T47D (cell line): ENCODE measurements around the gene RNF227.

Experiments used
- DNase-seq, 2 experiments: peaks; one replicate each; pipeline versions ENCODE4 v3.0.0 to v3.0.0-alpha.2; 2011 to 2012; ENCODE audit warnings: low read depth in 1 of 2, low spot score in 1 of 2
- JUND ChIP-seq: IDR thresholded peaks from 2 replicates; pipeline ENCODE4 v1.6.1; 2012; ENCODE audit warnings: low read depth
- in situ Hi-C: cut with HindIII; loops from 2 replicates; pipeline ENCODE4 v1.10.0; 2016; ENCODE audit warnings: low sequenced_read_pairs, low pct_unique_long_range_greater_than_20kb

The RNF227 gene

DNA sequence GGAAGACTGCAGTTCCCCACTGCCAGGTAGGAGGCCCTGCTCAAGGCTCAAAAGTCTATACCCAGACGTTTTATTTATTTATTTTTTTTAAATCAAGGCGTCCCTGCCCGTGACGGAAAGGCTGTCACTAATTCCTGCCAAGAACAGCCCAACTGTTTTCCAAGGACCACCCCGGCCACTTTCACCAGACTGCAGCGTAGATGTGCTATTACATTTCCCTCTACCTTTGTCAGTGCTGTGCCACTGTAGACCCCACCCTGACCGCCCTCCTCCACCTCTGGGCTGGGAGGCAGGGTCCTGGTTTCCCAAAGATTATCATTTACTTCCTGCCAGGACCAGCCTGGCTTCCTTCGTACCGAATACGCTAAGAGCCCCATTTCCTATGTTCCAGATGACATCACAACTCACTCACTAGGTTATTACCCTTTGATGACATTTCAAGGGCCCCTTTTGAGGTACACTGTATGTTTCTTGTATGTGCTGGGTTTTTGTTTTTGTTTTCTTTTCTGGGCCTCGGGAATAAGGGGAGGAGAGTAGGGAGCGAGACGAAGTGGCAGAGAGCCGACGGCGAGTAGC, 6.3 kb upstream of the RNF227 start:
- TF ChIP-seq JUND, result no peak
- no peak for DNase-seq
- in situ Hi-C loops, result no loop called here

DNA sequence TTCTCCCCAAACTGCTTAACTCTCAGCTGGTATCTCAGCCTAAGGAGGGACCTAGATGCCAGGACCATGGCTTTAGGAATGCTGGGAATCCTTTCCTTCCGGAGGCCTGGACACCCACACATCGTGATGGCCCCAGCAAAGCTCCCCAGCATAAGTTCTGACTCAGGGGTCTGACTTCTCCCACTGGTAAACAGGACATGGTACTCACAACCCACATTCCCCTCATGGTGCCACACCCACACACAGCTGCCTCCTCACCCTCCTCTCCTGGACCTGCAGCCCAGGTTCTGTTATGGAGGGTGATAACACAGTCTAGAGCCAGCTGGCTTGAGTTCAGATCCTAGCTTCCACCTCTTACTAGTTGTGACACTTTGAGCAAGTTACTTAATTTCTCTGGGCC, 719 bp upstream of the RNF227 start:
- no peak for TF ChIP-seq JUND
- DNase-seq, result no peak
- in situ Hi-C loops, result no loop called here

DNA sequence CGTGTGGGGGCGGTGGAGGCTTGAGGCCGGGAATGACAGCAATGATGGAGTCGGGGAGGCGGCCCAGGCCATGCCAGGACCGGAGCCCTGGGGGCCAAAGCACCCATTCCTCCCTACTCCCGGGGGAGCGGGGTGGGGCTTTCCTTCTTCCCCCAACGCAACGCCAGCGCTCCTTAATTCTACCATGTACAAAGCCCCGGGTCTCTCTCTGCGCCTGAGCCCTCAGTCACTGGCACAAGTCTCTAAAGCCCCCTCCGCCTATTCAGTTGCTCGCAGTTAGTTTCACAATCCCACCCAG, 245 bp upstream of the RNF227 start:
- no peak for DNase-seq
- no peak for TF ChIP-seq JUND
- in situ Hi-C loops, result no loop called here

DNA sequence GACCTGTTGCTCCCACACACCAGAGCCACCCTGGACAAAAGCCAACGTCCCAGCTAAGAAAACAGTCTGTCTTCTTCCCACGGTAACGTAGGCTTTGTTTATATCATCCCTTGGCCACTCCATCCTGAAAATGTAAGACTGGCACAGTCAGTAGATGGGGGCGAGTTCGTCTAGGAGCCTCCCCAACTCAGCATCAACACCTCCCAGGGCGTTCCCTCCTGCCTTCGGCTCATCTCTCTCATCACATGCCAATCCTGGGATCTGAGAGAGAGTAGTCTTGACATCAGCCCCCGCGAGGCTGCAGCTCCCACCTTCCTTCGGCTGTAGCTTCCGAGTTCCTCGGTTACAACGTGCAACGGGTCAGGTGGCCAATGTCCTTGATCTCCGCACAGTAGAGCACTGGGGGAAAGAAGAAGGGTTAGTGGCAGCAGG, 894 bp downstream of the RNF227 start:
- in situ Hi-C loops, result no loop called here
- no peak for TF ChIP-seq JUND
- DNase-seq, result no peak

DNA sequence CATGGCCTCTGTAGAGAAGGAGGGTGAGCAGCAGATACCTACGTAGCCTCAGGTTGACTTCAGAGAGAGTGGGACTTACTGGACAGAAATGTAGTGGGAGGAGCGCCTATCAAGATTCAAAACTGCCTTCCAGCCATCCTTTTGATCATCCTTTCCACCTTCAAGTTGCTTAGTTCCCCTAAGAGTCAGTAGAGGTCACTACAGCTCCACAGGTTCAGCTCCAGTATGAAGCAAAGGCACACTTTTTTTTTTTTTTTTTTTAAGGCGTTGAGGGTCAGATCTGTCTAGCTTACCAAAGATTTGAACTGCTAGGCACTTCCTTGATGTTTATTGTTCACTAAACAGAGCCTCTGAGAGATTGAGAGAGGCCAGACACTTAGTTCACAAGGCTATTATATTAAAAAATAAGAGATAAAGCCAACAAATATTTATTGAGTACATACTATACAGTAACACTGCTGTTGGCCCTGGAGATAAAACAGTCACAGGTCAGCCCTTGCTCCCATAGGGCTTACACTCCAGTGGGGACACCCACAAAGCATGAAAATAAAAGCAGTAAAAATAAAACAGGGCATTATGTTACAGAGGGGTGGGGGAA, 3.1 kb downstream of the RNF227 start:
- DNase-seq, result peak; percentile 26 to 70
- in situ Hi-C loops, result no loop called here
- TF ChIP-seq JUND, result no peak

DNA sequence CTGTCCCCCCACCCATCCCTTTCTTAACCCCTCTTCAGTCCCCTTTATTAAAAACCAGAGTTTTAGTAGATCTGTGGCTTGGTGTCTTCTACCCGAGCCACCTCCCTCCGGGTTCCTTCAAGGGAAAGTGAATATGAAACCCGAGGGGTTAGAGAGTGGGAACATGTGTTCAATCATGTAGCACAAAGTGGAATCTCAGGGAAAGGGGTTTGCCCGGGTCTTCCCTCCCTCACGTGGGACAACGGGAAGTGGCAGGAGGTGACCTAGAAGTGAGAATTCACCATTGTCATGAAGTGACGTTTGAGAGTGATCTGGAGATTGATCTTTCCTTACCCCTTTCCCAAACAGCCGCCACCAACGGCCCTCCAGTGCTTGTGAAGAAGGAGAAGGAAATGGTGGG, 5.0 kb downstream of the RNF227 start:
- in situ Hi-C loops, result no loop called here
- DNase-seq, result no peak
- no peak for TF ChIP-seq JUND

DNA sequence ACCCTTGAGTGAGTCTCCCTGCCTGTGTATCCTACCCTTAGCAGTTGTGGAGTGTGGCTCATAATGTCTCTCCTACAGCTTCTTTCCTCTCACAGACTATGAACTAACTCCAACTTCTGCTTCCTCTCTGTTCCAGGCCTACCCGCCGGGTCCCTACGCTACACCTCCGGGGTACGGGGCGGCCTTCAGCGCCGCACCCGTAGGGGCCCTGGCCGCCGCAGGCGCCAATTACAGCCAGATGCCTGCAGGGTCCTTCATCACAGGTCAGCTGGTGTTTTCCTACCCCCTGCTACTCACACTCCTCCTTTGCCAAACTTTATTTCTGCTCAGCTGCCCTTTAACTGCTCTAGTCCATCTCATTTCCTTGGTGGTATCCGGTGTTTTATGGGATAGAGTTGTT, 5.4 kb downstream of the RNF227 start:
- no peak for DNase-seq
- in situ Hi-C loops, result no loop called here
- no peak for TF ChIP-seq JUND

DNA sequence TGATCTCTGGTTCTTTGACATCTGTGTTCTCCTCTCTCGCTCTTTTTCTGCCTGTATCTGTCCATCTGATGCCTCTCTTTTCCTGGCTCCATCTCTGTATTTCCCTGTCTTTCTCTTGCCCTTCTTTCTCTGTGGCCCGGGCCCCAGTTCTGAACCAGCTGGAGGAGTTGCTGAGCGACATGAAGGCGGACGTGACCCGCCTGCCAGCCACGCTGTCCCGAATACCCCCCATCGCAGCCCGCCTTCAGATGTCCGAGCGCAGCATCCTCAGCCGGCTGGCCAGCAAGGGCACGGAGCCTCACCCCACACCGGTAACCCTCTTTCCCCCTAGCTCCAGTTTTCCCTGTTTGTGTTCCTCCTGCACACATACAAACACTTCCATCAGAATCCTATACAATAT, 5.8 kb downstream of the RNF227 start:
- no peak for TF ChIP-seq JUND
- in situ Hi-C loops, result no loop called here
- DNase-seq, result no peak

DNA sequence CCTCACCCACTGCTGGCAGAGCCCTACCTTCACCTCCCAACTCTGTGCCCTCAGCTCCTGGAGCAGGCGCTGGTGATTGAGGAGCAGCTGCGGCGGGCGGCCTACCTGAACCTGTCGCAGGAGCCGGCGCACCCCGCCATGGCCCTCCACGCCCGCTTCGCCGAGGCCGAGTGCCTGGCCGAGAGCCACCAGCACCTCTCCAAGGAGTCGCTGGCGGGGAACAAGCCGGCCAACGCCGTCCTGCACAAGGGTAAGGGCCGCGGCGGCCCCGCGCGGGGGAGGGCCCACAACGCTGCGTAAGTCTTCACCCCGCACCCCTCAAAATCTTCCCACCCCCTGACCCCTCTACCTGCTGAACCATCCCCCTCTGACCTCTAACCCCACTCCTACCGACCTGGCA, 7.0 kb downstream of the RNF227 start:
- TF ChIP-seq JUND, result no peak
- no peak for DNase-seq
- in situ Hi-C loops, result no loop called here

DNA sequence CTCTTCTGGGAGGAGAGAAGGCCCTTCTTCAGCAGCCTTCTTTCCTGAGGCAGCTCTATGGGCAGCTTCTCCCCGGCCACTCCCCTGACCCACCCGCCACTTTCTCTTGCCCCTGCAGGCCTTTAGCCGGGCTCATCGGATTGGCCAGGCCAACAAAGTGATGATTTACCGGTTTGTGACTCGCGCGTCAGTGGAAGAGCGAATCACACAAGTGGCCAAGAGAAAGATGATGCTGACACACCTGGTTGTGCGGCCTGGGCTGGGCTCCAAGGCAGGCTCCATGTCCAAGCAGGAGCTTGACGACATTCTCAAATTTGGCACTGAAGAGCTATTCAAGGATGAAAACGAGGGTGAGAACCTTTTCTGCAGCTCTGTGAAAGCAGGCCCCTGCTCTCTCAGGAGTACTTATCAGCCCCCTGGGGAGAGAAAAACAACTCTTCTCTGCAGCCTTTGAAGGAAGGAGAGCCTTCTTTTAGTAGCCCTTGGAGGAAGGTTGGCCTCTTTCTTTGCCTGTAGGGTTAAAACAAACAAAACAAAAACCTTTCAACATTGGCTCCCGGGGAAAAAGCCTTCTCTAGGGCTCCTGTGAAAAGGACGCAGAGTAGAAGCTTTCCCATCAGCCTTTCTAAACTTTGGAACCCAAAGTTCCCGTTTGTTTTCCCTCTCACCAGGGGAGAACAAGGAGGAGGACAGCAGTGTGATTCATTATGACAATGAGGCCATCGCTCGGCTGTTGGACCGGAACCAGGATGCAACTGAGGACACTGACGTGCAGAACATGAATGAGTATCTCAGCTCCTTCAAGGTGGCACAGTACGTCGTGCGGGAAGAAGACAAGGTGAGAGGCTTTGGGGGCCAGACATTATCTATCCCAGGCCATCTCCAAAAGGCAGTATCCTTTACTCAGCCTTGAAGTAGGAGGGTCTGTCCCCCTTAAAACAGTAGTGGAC, 12.7 kb downstream of the RNF227 start:
- no peak for DNase-seq
- TF ChIP-seq JUND, result no peak
- in situ Hi-C loops, result no loop called here

DNA sequence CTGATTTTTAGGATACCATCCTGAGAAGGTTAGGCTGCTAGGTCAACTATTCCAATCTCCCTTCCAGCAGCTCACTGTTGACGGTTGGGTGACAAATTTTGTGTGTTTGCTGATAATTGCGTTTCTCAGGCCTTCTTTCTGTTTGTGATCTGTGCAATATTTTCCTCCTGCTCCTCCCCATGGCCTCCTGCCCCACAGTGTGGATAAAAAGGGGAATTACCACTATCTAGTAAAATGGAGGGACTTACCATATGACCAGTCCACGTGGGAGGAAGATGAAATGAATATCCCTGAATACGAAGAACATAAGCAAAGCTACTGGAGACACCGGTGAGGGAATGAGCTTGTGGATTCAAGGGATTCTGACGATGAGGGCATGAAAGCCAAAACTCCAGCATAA, 18.3 kb downstream of the RNF227 start:
- TF ChIP-seq JUND, result no peak
- DNase-seq, result peak in 1 of 2 experiments; percentile 38
- in situ Hi-C loops, result no loop called here

DNA sequence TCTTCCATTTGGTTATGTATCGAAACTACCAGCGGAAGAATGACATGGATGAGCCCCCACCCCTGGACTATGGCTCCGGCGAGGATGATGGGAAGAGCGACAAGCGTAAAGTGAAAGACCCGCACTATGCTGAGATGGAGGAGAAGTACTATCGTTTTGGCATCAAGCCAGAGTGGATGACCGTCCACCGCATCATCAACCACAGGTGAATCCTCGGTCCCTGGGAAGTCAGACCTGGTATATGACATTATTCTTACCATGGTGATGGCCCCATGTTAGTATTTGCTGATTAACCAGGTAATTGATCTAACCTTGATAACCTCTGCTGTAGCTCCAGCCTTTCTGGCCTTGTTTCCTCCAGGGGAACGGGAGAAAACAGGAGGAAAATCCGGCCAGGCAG, 19.0 kb downstream of the RNF227 start:
- TF ChIP-seq JUND, result no peak
- no peak for DNase-seq
- in situ Hi-C loops, result no loop called here

DNA sequence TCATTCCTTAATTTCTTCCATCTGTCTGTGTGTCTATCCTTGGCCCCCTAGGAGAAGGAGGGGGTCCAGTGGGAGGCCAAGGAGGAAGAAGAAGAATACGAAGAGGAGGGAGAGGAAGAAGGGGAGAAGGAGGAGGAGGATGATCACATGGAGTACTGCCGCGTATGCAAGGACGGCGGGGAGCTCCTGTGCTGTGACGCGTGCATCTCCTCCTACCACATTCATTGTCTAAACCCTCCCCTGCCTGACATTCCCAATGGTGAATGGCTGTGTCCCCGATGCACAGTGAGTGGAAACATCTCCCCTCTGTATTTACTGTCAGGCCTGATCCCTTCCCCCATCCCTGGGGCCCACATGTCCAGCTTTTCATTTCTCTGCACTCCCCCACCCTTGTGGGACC, 21.2 kb downstream of the RNF227 start:
- TF ChIP-seq JUND, result no peak
- DNase-seq, result no peak
- in situ Hi-C loops, result no loop called here
